ENCODE data around the gene ELOF1.
"Not testable (repeated sequence)": the region's sequence is repeated elsewhere in the genome, so short reads cannot be mapped to it uniquely, and the experiment has no call there.

ELOF1 gene

DNA sequence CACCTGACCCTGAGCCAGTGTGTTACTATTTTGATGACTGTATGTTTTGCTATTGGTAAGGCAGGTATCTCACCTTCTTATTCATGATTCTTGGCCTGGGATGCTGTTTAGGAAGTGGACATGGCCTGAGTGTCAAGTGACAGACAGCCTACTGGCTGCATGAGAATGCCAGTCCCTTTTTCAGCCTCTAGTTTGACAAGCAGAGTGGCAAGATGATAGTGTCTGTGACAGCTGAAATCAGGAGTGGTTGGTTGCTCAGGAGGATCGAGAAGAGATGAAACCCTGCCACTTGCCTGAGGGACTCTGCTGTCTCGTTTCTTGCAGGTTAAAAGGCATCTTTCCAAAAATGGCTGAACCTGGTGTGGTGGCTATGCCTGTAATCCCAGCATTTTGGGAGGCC lies 7.1 kb upstream of the ELOF1 start:
- DNase-seq, result no peak

DNA sequence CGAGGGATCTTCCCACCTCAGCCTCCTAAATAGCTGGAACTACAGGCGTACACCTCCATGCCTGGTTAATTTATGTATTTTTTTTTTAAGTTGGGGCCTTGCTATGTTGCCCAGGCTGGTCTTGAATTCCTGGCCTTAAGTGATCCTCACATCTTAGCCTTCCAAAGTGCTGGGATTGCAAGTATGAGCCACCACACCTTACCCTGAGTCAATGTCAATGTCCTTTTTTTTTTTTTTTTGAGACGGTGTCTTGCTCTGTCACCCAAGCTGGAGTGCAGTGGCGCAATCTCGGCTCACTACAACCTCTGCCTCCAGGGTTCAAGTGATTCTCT lies 6.6 kb upstream of the ELOF1 start:
- not testable (repeated sequence) for DNase-seq

DNA sequence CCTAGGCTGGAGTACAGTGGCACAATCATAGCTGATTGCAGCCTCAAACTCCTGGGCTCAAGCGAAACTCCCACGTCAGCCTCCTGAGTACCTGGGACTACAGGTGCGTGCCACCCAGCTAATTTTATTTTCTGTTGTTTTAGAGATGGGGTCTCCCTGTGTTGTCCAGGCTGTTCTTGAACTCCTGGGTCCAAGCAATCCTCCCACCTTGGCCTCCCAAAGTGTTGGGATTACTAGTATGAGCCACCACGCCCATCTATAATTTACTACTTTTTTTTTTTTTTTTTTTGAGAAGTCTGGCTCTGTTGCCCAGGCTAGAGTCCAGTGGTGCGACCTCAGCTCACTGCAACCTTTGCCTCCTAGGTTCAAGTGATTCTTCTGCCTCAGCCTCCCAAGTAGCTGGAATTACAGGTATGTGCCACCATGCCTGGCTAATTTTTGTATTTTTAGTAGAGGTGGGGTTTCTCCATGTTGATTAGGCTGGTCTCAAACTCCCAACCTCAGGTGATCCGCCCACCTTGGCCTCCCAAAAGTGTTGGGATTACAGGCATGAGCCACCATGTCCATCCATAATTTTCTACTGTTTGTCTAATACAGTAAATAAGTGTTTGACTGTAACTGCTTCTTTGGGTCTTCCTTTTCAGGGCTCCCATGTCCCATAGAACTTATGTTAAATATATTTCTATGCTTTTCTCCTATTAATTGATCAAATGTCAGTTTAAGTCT lies 5.2 kb upstream of the ELOF1 start:
- DNase-seq, result not testable (repeated sequence)

GRCh38 chr19:11563532-11563931 lies 4.5 kb upstream of the ELOF1 start:
- DNase-seq, result no peak

- DNase-seq, result peak; percentile 69
Measured at GRCh38 chr19:11560404-11561051, 1.5 kb upstream of the ELOF1 start.

GRCh38 chr19:11556634-11557420 lies 2.2 kb downstream of the ELOF1 start:
- DNase-seq, result no peak

DNA sequence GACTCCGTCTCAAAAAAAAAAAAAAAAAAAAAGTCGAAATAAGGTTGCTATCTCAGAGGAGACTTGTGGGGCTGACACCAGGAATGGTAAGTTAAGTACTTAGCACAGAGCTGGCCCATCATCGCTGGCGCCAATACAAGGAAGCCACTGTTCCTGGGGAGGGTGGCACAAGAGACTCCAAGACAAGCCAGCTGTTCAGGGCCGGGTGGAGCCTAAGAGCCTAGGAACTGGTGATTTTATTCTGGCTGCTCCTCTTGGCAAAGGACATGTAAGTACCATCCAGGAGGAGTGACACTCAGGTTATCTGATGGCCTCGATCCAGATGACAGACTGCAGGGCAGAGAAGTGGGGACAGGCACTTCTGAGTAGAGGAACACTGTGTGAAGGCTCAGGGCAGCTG lies 3.8 kb downstream of the ELOF1 start:
- no peak for DNase-seq

DNA sequence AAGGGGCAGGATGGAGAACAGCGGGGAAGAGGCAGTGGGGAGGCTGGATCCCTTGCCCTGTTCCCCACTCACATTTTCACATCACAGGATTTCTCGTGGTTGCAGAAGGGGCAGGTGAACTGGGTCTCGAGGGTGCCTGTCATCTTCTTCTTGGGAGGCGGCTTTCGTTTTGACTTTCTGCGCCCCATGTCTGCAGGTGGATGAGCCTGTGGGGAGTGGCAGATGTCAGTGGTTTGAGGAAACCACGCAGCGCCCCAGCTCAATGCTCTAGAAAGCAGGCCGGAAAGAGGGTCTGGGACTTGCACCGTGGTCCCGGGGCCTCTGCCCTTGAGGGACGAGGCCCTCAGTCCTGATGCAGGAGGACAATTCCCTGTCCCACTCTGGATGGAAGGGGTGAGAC lies 4.9 kb downstream of the ELOF1 start:
- no peak for DNase-seq

DNA sequence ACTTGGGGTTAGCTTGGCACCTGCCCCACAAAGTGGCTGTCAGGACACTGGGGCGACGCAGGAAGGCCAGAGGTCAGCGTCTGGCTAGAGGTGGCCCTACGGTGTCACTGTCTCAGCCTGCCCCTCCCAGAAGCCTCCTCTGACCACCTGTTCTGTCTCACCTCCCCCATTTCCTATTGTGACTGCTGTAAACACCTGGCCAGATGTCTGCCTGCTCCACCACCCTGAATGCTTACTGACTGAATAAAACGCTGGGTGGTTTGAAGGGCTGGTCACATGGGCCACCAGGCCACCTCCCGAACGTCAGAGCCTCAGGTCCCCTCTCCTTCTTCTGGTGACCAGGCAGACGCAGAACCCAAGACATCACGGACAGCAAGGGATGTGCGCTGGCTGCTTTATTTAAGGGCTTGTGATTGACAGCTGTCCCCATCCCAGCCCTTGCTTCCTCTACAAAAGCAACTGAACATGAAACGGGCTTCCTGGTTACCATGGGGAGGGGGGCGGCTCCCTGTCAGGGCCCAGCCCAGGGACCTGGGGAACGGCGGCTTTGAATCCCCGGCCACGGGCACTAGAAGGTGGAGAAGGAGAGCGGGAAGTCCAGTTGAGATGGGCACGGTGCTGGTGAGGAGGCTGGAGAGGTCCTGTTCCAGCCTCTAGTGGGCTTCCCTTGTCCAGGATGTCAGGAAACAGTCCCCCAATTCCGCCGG lies 6.2 kb downstream of the ELOF1 start:
- DNase-seq, result no peak

- no peak for DNase-seq
Measured at GRCh38 chr19:11551603-11552235, 7.3 kb downstream of the ELOF1 start.

- DNase-seq, result no peak
Measured at GRCh38 chr19:11550265-11550664, 8.8 kb downstream of the ELOF1 start.

GRCh38 chr19:11549386-11549953 lies 9.6 kb downstream of the ELOF1 start:
- DNase-seq, result no peak

DNA sequence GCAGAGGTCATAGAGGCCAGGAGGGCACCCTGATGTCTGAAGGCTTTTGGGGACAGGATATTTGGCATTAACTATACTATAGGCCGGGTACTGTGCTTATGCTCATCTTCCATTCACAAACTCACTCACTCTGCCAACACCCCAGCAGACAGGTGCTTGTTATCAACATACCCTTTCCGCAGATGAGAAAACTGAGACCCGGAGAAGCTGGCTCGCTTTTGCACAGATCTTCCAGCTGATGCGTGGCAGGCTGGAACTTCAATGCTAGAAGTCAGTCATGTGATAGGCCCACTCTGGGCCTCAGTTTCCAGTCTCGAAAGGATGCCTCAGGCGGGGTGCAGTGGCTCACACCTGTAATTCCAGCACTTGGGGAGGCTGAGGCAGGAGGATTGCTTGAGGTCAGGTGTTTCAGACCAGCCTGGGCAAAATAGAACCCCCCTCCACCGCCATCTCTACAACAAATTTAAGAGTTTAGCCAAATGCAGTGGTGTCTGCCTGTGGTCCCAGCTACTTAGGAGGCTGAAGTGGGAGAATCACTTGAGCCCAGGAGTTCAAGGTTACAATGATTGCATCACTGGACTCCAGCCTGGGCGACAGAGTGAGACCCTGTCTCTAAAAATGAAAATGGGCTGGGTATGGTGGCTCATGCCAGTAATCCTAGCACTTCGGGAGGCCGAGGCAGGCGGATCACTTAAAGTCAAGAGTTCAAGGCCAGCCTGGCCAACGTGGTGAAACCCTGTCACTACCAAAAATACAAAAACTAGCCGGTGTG lies 10.9 kb downstream of the ELOF1 start:
- no peak for DNase-seq

DNA sequence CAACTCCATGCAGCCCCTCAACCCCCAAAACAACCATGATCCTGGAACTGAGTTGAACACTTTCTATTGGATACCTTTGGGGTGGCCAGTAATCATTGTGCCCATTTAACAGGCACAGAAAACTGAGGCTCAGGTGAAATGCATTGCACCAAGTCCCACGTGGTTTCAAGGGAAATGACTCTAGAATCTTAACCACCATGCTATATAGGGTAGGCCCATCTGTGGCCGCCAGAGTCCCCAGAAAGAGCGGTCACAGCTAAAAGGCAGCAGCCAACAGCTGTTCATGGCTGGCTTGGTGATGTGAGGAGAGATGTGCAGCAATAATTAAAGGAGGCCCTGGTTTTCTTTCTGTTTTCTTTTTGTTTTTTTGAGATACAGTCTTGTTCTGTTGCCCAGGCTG lies 17.8 kb downstream of the ELOF1 start:
- DNase-seq, result no peak

DNA sequence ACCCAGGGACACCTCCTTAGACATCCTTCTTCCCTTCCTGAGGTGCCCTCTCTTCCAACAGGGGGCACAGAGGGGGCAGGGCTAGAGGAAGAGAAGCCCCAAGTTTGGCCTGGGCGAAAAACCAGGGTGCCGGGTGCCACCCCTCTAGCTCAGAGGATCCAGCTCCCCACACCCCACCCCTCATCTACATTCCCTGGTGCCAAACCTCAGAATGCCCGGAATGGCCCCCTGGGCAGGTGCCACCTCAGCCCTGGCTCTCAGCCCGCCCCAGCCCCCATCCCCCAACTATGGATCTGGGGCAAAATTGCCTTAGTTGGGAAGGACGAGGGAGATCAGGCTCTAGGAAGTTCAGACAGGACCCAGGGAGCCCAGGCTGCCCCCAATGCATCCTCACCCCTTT lies 18.4 kb downstream of the ELOF1 start:
- no peak for DNase-seq

GRCh38 chr19:11539495-11540365 lies 19.3 kb downstream of the ELOF1 start:
- DNase-seq, result no peak

GRCh38 chr19:11538232-11539036 lies 20.6 kb downstream of the ELOF1 start, which contains the start of gene CNN1:
TSS of gene CNN1 (plus strand) at chr19:11538851. CDS start at chr19:11538928, 77 bp downstream.
- DNase-seq, result no peak

GRCh38 chr19:11535792-11536595 lies 23.0 kb downstream of the ELOF1 start:
- peak; percentile 84 for DNase-seq

- no peak for DNase-seq
Measured at GRCh38 chr19:11534948-11535347, 24.1 kb downstream of the ELOF1 start.

Measured in CD4-positive, alpha-beta T cell treated with Interferon gamma for 1 hour (primary cell).